ENCODE measurements around the gene SAMD10.

The SAMD10 gene

DNA sequence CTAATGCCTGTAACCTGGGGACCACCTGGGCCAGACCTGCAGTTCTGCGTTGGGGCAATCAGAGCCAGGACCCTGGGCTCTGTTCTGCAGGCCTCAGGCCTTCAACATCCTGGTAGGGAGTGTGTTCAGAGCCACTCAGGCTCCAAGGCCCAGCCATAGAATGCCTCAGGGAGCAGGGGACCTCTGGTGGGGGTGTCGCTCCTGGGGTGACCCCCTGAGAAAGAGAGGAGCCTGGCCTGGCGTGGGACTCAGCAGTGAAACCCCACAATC, 35.7 kb downstream of the SAMD10 start:
- peaks cover 2% of the 10 kb centered on the region; the same call in 1 of the 2 replicates for H3K4me1 ChIP-seq (ENCODE audit: low read length)
- no peaks in the 10 kb centered on the region for H3K27me3 ChIP-seq (replicated peaks; ENCODE audit: insufficient read depth, low read length)
- H3K9me3 ChIP-seq (replicated peaks; ENCODE audit: insufficient read depth, low read length) = no peaks in the 10 kb centered on the region
- H3K9ac ChIP-seq (ENCODE audit: low read length) = no peak overlapping the region
- no peak for TF ChIP-seq EZH2 (optimal IDR thresholded peaks at IDR 0.05; ENCODE audit: low read depth, low read length)
- no peak for TF ChIP-seq EZH2phosphoT487 (IDR thresholded peaks at IDR 0.05; ENCODE audit: low read length)
- no peak for TF ChIP-seq CTCF (IDR thresholded peaks at IDR 0.05; ENCODE audit: low read length)
- no peaks in the 10 kb centered on the region for H3K9me2 ChIP-seq (replicated peaks; ENCODE audit: insufficient read depth, low read length)
- H3F3A ChIP-seq (ENCODE audit: insufficient read depth, low read length) = peaks cover 2% of the 10 kb centered on the region
- H3K79me2 ChIP-seq (ENCODE audit: low read length) = peaks cover 45% of the 10 kb centered on the region
- no peak overlapping the region for H3K4me3 ChIP-seq (ENCODE audit: low read length)
- H3K36me3 ChIP-seq (replicated peaks; ENCODE audit: insufficient read depth, low read length) = no peaks in the 10 kb centered on the region; the same call in 1 of the 2 replicates
- H2AFZ ChIP-seq (ENCODE audit: low read length) = no peak overlapping the region
- no peak overlapping the region for H3K4me2 ChIP-seq (ENCODE audit: low read depth, low read length)
- no peak for DNase-seq
- no peak overlapping the region for H3K27ac ChIP-seq (ENCODE audit: low read length)
- H4K20me1 ChIP-seq (ENCODE audit: insufficient read depth, low read length) = peaks cover 10% of the 10 kb centered on the region; the same call in 1 of the 2 replicates

- Histone ChIP-seq H4K20me1 (ENCODE audit: insufficient read depth, low read length) (peaks cover 8% of the 10 kb centered on the region; the same call in 1 of the 2 replicates), H2AFZ (ENCODE audit: low read length) (no peak overlapping the region), H3K27me3 (replicated peaks; ENCODE audit: insufficient read depth, low read length) (no peaks in the 10 kb centered on the region), H3K27ac (ENCODE audit: low read length) (no peak overlapping the region), H3K4me2 (ENCODE audit: low read depth, low read length) (no peak overlapping the region), H3K36me3 (replicated peaks; ENCODE audit: insufficient read depth, low read length) (no peaks in the 10 kb centered on the region; the same call in 1 of the 2 replicates), H3K4me1 (ENCODE audit: low read length) (no peaks in the 10 kb centered on the region), H3K9ac (ENCODE audit: low read length) (no peak overlapping the region), H3K9me3 (replicated peaks; ENCODE audit: insufficient read depth, low read length) (no peaks in the 10 kb centered on the region), H3K9me2 (replicated peaks; ENCODE audit: insufficient read depth, low read length) (no peaks in the 10 kb centered on the region), H3K79me2 (ENCODE audit: low read length) (peaks cover 41% of the 10 kb centered on the region), H3K4me3 (ENCODE audit: low read length) (no peak overlapping the region), H3F3A (ENCODE audit: insufficient read depth, low read length) (no peaks in the 10 kb centered on the region)
- TF ChIP-seq CTCF (IDR thresholded peaks at IDR 0.05; ENCODE audit: low read length) (no peak), EZH2phosphoT487 (IDR thresholded peaks at IDR 0.05; ENCODE audit: low read length) (no peak), EZH2 (optimal IDR thresholded peaks at IDR 0.05; ENCODE audit: low read depth, low read length) (no peak)
- DNase-seq = no peak
These were observed 36.3 kb downstream of the SAMD10 start for GRCh38 chr20:63942969-63943807.

DNA sequence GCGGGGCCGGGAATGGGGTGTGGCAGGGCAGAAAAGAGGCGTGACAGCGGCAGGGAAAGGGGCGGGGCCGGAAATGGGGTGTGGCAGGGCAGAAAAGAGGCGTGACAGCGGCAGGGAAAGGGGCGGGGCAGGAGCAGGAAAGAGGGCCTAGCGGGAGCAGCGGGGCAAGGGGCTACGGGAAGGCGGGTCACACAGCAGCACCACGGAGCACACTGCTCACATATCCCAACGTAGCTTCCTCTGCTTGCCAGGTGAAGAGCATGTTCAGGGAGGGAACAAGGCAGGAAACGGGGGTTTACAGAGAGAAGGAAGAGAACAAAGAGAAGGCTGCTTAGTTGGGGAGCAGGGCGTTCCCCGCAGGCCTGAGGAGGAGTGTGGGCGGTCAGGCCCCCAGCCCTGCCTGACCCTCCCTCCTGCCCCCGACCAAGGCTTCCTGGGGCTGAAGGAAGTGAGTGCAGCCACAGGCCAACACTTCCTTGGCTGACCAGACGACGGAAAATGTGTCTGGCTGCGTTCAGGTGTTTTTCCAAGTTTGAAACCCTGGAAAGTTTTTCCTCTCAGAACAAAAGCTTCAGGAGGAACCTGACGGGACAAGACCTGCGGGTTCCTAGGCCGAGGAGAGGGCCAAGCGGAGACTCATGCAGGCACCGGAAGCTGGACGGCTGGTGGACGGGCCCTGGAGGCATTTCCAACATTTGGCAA, 37.0 kb downstream of the SAMD10 start:
- no peak for DNase-seq

More for the DNA sequence above, 37.0 kb downstream of the SAMD10 start:
- peaks cover 34% of the 10 kb centered on the region for H3K79me2 ChIP-seq (ENCODE audit: low read length)
- H2AFZ ChIP-seq (ENCODE audit: low read length) = no peak overlapping the region
- no peak overlapping the region for H3K4me2 ChIP-seq (ENCODE audit: low read depth, low read length)
- no peaks in the 10 kb centered on the region for H3K4me1 ChIP-seq (ENCODE audit: low read length)
- H3K36me3 ChIP-seq (replicated peaks; ENCODE audit: insufficient read depth, low read length) = no peaks in the 10 kb centered on the region; the same call in 1 of the 2 replicates
- H3F3A ChIP-seq (ENCODE audit: insufficient read depth, low read length) = no peaks in the 10 kb centered on the region
- no peak overlapping the region for H3K4me3 ChIP-seq (ENCODE audit: low read length)
- H3K9me2 ChIP-seq (replicated peaks; ENCODE audit: insufficient read depth, low read length) = no peaks in the 10 kb centered on the region
- H3K9me3 ChIP-seq (replicated peaks; ENCODE audit: insufficient read depth, low read length) = no peaks in the 10 kb centered on the region
- peaks cover under 1% of the 10 kb centered on the region; the same call in 1 of the 2 replicates for H4K20me1 ChIP-seq (ENCODE audit: insufficient read depth, low read length)
- TF ChIP-seq EZH2phosphoT487 (IDR thresholded peaks at IDR 0.05; ENCODE audit: low read length) (no peak), EZH2 (optimal IDR thresholded peaks at IDR 0.05; ENCODE audit: low read depth, low read length) (no peak), CTCF (IDR thresholded peaks at IDR 0.05; ENCODE audit: low read length) (no peak)
- H3K9ac ChIP-seq (ENCODE audit: low read length) = no peak overlapping the region
- no peak overlapping the region for H3K27ac ChIP-seq (ENCODE audit: low read length)
- no peaks in the 10 kb centered on the region for H3K27me3 ChIP-seq (replicated peaks; ENCODE audit: insufficient read depth, low read length)
